A673 (cell line): ENCODE results near the gene DESI1. TPM values are rescaled to one million over a fixed set of nuclear protein-coding genes. Genes with fewer than 3 reads are reported as not detected.
A peak's percentile ranks its signal among the peaks of the same experiment; 100 is the strongest.

Source experiments
- BruUV-seq: library from RNA; stranded (reverse); fragments of 400-500 nt; replicated peaks from 2 replicates; lab custom pipeline; 2021; lab: Mats Ljungman, UMichigan
- CTCF ChIA-PET: fragments of 300-600 bp; sonication (Branson Sonifier 250); formaldehyde crosslinking; loops from one replicate; lab custom pipeline; 2022; ENCODE audit warnings: antibody characterized with exemption; lab: Charles Lee
- POLR2A ChIA-PET: fragments of 300-600 bp; sonication (Branson Sonifier 250); formaldehyde crosslinking; loops from one replicate; lab custom pipeline; 2022; ENCODE audit warnings: antibody characterized with exemption; ENCODE audit not compliant: low non-redundant PET; lab: Charles Lee
- DNase-seq: peaks from one replicate; pipeline ENCODE4 v3.0.0-alpha.2; 2015; ENCODE audit warnings: low spot score
- H3K27ac ChIP-seq: fragments of 200-600 bp; sonication (generic); 2 replicates; pipeline ENCODE4 v1.5.1; 2016; ENCODE audit warnings: mixed run types, low read depth, mild to moderate bottlenecking, mixed read lengths, antibody characterized with exemption, low read length; ENCODE audit not compliant: poor library complexity, severe bottlenecking
- H3K27me3 ChIP-seq: fragments of 200-600 bp; sonication (generic); replicated peaks from 2 replicates; pipeline ENCODE4 v1.6.1; 2017; ENCODE audit warnings: mixed run types, low read depth, mild to moderate bottlenecking, mixed read lengths, antibody characterized with exemption, low read length; ENCODE audit not compliant: insufficient read depth, poor library complexity
- H3K36me3 ChIP-seq: fragments of 200-600 bp; sonication (generic); 2 replicates; pipeline ENCODE4 v1.6.1; 2016; ENCODE audit warnings: mixed run types, mild to moderate bottlenecking, mixed read lengths, antibody characterized with exemption, low read length; ENCODE audit not compliant: insufficient read depth, poor library complexity, severe bottlenecking
- H3K4me1 ChIP-seq: fragments of 200-600 bp; sonication (generic); 2 replicates; pipeline ENCODE4 v1.6.1; 2017; ENCODE audit warnings: mixed run types, mild to moderate bottlenecking, mixed read lengths, antibody characterized with exemption, low read length; ENCODE audit not compliant: insufficient read depth, poor library complexity, severe bottlenecking
- H3K4me3 ChIP-seq: fragments of 200-600 bp; sonication (generic); 2 replicates; pipeline ENCODE4 v1.5.1; 2016; ENCODE audit warnings: low read depth, mixed run types, mild to moderate bottlenecking, mixed read lengths, low read length; ENCODE audit not compliant: poor library complexity, severe bottlenecking
- H3K9me3 ChIP-seq: fragments of 200-600 bp; sonication (generic); 2 replicates; pipeline ENCODE4 v1.6.1; 2016; ENCODE audit warnings: mixed run types, low read depth, mild to moderate bottlenecking, mixed read lengths, antibody characterized with exemption, low read length; ENCODE audit not compliant: poor library complexity, severe bottlenecking
- EZH2 ChIP-seq: fragments of 200-600 bp; sonication (generic); IDR thresholded peaks from 2 replicates; pipeline ENCODE4 v1.6.1; 2017; ENCODE audit warnings: borderline replicate concordance, low read depth, mild to moderate bottlenecking, mixed read lengths, antibody characterized with exemption, low read length; ENCODE audit not compliant: poor library complexity, severe bottlenecking
- intact Hi-C: fragments of 100-400 bp; cut with micrococcal nuclease; formaldehyde crosslinking; loops from one replicate; pipeline ENCODE4 v1.10.0; 2022; ENCODE audit not compliant: unreplicated experiment
- total RNA-seq: library from RNA; stranded (reverse); gene quantifications from 2 replicates; pipeline ENCODE4 v1.2.3, GENCODE V29; 2021
- TF ChIP-seq, protein P1 (sequence below): fragments of 300-800, 200-600 bp; sonication (generic); conservative IDR thresholded peaks from 2 replicates; pipeline ENCODE4 v1.5.1; 2017; ENCODE audit warnings: low read depth, mild to moderate bottlenecking, antibody characterized with exemption, low read length, moderate library complexity, mixed read lengths

DESI1 gene
- total RNA-seq, 1 experiment from 2014 or later: 47.6 TPM

GRCh38 chr22:41621099-41621910 is 462 bp upstream of the DESI1 start, which contains the start of gene XRCC6:
XRCC6 (plus strand) TSS chr22:41621295; CDS start chr22:41622005, 710 bp downstream.
- peaks cover 19% of the 10 kb centered on the region for H3K4me1 ChIP-seq

GRCh38 chr22:41619979-41620588 is 759 bp downstream of the DESI1 start:
- Histone ChIP-seq H3K9me3 (no peaks in the 10 kb centered on the region), H3K27me3 (no peaks in the 10 kb centered on the region), H3K36me3 (peaks cover 27% of the 10 kb centered on the region), H3K4me3 (peak overlapping the region; percentile 88), H3K27ac (peak overlapping the region; percentile 98), H3K4me1 (peaks cover 19% of the 10 kb centered on the region)
- ChIA-PET POLR2A (interaction anchor here (0.6 kb wide), 1 partner anchor 299 kb away, joined by 3 read pairs; no protein-coding TSS in a partner anchor), CTCF (no interaction called here)
- no TSS peak for BruUV-seq
- no peak for TF ChIP-seq EZH2
- TF ChIP-seq, protein P1, sequence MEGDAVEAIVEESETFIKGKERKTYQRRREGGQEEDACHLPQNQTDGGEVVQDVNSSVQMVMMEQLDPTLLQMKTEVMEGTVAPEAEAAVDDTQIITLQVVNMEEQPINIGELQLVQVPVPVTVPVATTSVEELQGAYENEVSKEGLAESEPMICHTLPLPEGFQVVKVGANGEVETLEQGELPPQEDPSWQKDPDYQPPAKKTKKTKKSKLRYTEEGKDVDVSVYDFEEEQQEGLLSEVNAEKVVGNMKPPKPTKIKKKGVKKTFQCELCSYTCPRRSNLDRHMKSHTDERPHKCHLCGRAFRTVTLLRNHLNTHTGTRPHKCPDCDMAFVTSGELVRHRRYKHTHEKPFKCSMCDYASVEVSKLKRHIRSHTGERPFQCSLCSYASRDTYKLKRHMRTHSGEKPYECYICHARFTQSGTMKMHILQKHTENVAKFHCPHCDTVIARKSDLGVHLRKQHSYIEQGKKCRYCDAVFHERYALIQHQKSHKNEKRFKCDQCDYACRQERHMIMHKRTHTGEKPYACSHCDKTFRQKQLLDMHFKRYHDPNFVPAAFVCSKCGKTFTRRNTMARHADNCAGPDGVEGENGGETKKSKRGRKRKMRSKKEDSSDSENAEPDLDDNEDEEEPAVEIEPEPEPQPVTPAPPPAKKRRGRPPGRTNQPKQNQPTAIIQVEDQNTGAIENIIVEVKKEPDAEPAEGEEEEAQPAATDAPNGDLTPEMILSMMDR: no peak
- DNase-seq: peak; percentile 42
- intact Hi-C loops: no loop called here

More at GRCh38 chr22:41621099-41621910, 462 bp upstream of the DESI1 start, which contains the start of gene XRCC6:
- POLR2A ChIA-PET: interaction anchor here (0.5 to 0.9 kb wide), 5 partner anchors 31 to 712 kb away, joined by 3 to 6 read pairs (median 3); partner anchors contain the start of genes CSDC2, PMM1 and TOB2
- H3K36me3 ChIP-seq: peaks cover 39% of the 10 kb centered on the region
- H3K4me3 ChIP-seq: peak within 1 kb of the TSS; percentile 88
- peak within 1 kb of the TSS; percentile 98 for H3K27ac ChIP-seq
- H3K27me3 ChIP-seq: no peaks in the 10 kb centered on the region
- TF ChIP-seq EZH2: no peak
- TF ChIP-seq, protein P1: no peak
- intact Hi-C loops: no loop called here
- peak; percentile 99 for DNase-seq
- BruUV-seq: no TSS peak
- no peaks in the 10 kb centered on the region for H3K9me3 ChIP-seq
- CTCF ChIA-PET: interaction anchor here (0.6 to 1.0 kb wide), 2 partner anchors 45 to 78 kb away, joined by 3 to 4 read pairs; partner anchors contain the start of gene POLR3H

DNA sequence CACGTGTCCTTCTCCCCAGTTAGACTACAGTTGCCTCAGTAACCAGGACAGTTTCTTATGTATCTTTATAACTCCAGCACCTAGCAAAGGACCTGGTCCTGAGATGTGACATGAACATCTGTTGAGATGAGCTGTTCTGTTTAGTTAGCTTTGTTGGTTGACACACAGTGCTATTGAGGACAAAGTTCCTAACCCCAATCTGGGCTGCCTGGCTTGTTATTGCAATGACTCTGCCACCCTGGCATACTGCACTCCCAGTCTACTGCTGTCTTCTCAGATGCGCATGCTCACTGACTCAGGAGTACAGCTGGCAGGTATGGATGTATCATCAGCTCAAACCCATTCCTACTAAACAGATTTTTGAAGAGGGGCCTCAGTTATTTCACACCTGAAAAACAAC is 7.4 kb downstream of the DESI1 start:
- intact Hi-C loops: no loop called here
- BruUV-seq: no TSS peak
- Histone ChIP-seq H3K4me3 (no peak overlapping the region), H3K36me3 (no peaks in the 10 kb centered on the region), H3K27ac (no peak overlapping the region), H3K9me3 (no peaks in the 10 kb centered on the region), H3K27me3 (no peaks in the 10 kb centered on the region), H3K4me1 (no peaks in the 10 kb centered on the region)
- ChIA-PET POLR2A (interaction anchor here (0.6 kb wide), 1 partner anchor 42 kb away, joined by 6 read pairs; no protein-coding TSS in a partner anchor), CTCF (no interaction called here)
- no peak for DNase-seq
- TF ChIP-seq EZH2: no peak
- TF ChIP-seq, protein P1: no peak
